H1 (cell line): ENCODE measurements around the gene SNX2. TPM values are rescaled to one million over a fixed set of nuclear protein-coding genes. Genes with fewer than 3 reads are reported as not detected.

ENCODE experiments used
- CTCF ChIA-PET: fragments of 300-600 bp; sonication (Branson Sonifier 250); formaldehyde crosslinking; loops from one replicate; lab custom pipeline; 2021; ENCODE audit not compliant: partially characterized antibody; lab: Charles Lee
- POLR2A ChIA-PET: fragments of 300-600 bp; sonication (Branson Sonifier 250); formaldehyde crosslinking; loops from one replicate; lab custom pipeline; 2021; ENCODE audit warnings: inconsistent platforms; ENCODE audit not compliant: partially characterized antibody; lab: Charles Lee
- DNase-seq, 2 experiments: peaks; one replicate each; pipeline versions ENCODE4 v3.0.0 to v3.0.0-alpha.2; 2010 to 2022; ENCODE audit warnings: low spot score in 2 of 2, low read depth in 1 of 2, mixed read lengths in 1 of 2
- FAIRE-seq: peaks from 2 replicates; lab custom pipeline; 2011; peaks lifted over from hg19 to GRCh38; lab: Jason Lieb, UNC
- H2AFZ ChIP-seq: 2 replicates; pipeline ENCODE4 v1.8.1; 2012; ENCODE audit warnings: low read length, inconsistent platforms
- H2AK5ac ChIP-seq: 2 replicates; pipeline ENCODE4 v1.6.1; 2013; ENCODE audit warnings: low read depth, low read length
- H2BK120ac ChIP-seq: replicated peaks from 2 replicates; pipeline ENCODE3; 2013; ENCODE audit warnings: low read depth, low read length, inconsistent platforms
- H2BK12ac ChIP-seq: 2 replicates; pipeline ENCODE4 v1.6.1; 2013; ENCODE audit warnings: low read depth, low read length
- H2BK15ac ChIP-seq: 2 replicates; pipeline ENCODE4 v1.6.1; 2013; ENCODE audit warnings: low read length
- H2BK20ac ChIP-seq: 2 replicates; pipeline ENCODE4 v1.6.1; 2013; ENCODE audit warnings: low read length
- H2BK5ac ChIP-seq: 2 replicates; pipeline ENCODE4 v1.6.1; 2013; ENCODE audit warnings: low read depth, low read length
- H3K14ac ChIP-seq: 2 replicates; pipeline ENCODE4 v1.6.1; 2013; ENCODE audit warnings: inconsistent platforms; ENCODE audit not compliant: insufficient read length
- H3K18ac ChIP-seq: 2 replicates; pipeline ENCODE4 v1.6.1; 2013; ENCODE audit warnings: low read length; ENCODE audit errors: extremely low read depth
- H3K23ac ChIP-seq: 2 replicates; pipeline ENCODE4 v1.6.1; 2013; ENCODE audit warnings: inconsistent platforms; ENCODE audit not compliant: insufficient read length
- H3K23me2 ChIP-seq: 2 replicates; pipeline ENCODE4 v1.6.1; 2013; ENCODE audit warnings: low read depth, low read length
- H3K27ac ChIP-seq: 2 replicates; pipeline ENCODE4 v1.6.1; 2011; ENCODE audit warnings: low read depth, low read length, inconsistent platforms
- H3K27me3 ChIP-seq, 4 experiments: replicated peaks in 1 of 4; 1 replicate in 1 of 4; 2 replicates in 3 of 4; pipeline versions ENCODE4 v1.6.1 to v1.8.1; 2011 to 2013; ENCODE audit warnings: low read length in 3 of 4, mild to moderate bottlenecking in 3 of 4, inconsistent platforms in 2 of 4, mixed read lengths in 2 of 4, moderate library complexity in 1 of 4; ENCODE audit not compliant: control insufficient read depth in 3 of 4, insufficient read depth in 3 of 4; ENCODE audit errors: extremely low read depth in 1 of 4
- H3K36me3 ChIP-seq, 4 experiments: 2 replicates each; pipeline versions ENCODE4 v1.6.1 to v1.8.1; 2011 to 2013; ENCODE audit warnings: mild to moderate bottlenecking in 4 of 4, low read length in 3 of 4, moderate library complexity in 2 of 4, control low read depth in 1 of 4, inconsistent platforms in 1 of 4; ENCODE audit not compliant: insufficient read depth in 4 of 4, control insufficient read depth in 2 of 4
- H3K4ac ChIP-seq: replicated peaks from 2 replicates; pipeline ENCODE3; 2013; ENCODE audit warnings: low read length, low read depth, mixed read lengths, inconsistent platforms; ENCODE audit not compliant: insufficient read length
- H3K4me1 ChIP-seq, 4 experiments: replicated peaks in 1 of 4; 1 replicate in 1 of 4; 2 replicates in 3 of 4; pipeline versions ENCODE4 v1.6.1 to v1.8.1; 2011 to 2013; ENCODE audit warnings: low read length in 3 of 4, inconsistent platforms in 2 of 4, mixed read lengths in 1 of 4; ENCODE audit not compliant: insufficient read depth in 4 of 4, control insufficient read depth in 3 of 4
- H3K4me2 ChIP-seq, 2 experiments: 2 replicates each; pipeline versions ENCODE4 v1.6.1 to v1.8.1; 2011 to 2013; ENCODE audit warnings: low read depth in 2 of 2, low read length in 2 of 2, control low read depth in 1 of 2, inconsistent platforms in 1 of 2, mild to moderate bottlenecking in 1 of 2; ENCODE audit not compliant: insufficient read depth in 1 of 2
- H3K4me3 ChIP-seq, 4 experiments: fragments of 200-600, 300-600 bp in 1 of 4; sonication (generic), shearing (Covaris generic), sonication (Bioruptor Twin) in 1 of 4; 2 replicates each; pipeline versions ENCODE4 v1.5.1 to v1.8.1; 2011 to 2016; ENCODE audit warnings: low read length in 4 of 4, low read depth in 3 of 4, control low read depth in 2 of 4, inconsistent platforms in 2 of 4, mild to moderate bottlenecking in 2 of 4, mixed read lengths in 1 of 4, moderate library complexity in 1 of 4; ENCODE audit not compliant: insufficient read depth in 2 of 4; ENCODE audit errors: extremely low read depth in 1 of 4
- H3K56ac ChIP-seq: replicated peaks from 2 replicates; pipeline ENCODE3; 2013; ENCODE audit warnings: low read depth, mild to moderate bottlenecking, mixed read lengths, low read length, inconsistent platforms; ENCODE audit not compliant: insufficient read length
- H3K79me1 ChIP-seq: 2 replicates; pipeline ENCODE4 v1.6.1; 2013; ENCODE audit warnings: low read depth, low read length, control low read depth
- H3K79me2 ChIP-seq, 2 experiments: 2 replicates each; pipeline versions ENCODE4 v1.6.1 to v1.8.1; 2012 to 2013; ENCODE audit warnings: low read length in 2 of 2, mild to moderate bottlenecking in 2 of 2, inconsistent platforms in 1 of 2; ENCODE audit not compliant: insufficient read depth in 2 of 2, control insufficient read depth in 1 of 2
- H3K9ac ChIP-seq, 4 experiments: replicated peaks in 1 of 4; 1 replicate in 1 of 4; 2 replicates in 3 of 4; pipeline versions ENCODE4 v1.6.1 to v1.8.1; 2011 to 2013; ENCODE audit warnings: low read depth in 3 of 4, low read length in 3 of 4, control low read depth in 2 of 4, mild to moderate bottlenecking in 2 of 4, moderate library complexity in 2 of 4, inconsistent platforms in 1 of 4; ENCODE audit errors: extremely low read depth in 1 of 4
- H3K9me3 ChIP-seq, 2 experiments: 2 replicates each; pipeline versions ENCODE4 v1.6.1 to v1.8.1; 2012 to 2013; ENCODE audit warnings: mild to moderate bottlenecking in 2 of 2, moderate library complexity in 2 of 2, control low read depth in 1 of 2, inconsistent platforms in 1 of 2, low read depth in 1 of 2, low read length in 1 of 2, mixed read lengths in 1 of 2; ENCODE audit not compliant: insufficient read depth in 2 of 2
- H4K20me1 ChIP-seq, 2 experiments: replicated peaks in 1 of 2; 2 replicates each; pipeline versions ENCODE3 to v1.8.1; 2011 to 2013; ENCODE audit warnings: inconsistent platforms in 2 of 2, low read length in 2 of 2, mild to moderate bottlenecking in 1 of 2; ENCODE audit not compliant: insufficient read depth in 2 of 2, control insufficient read depth in 1 of 2
- H4K5ac ChIP-seq: 2 replicates; pipeline ENCODE4 v1.6.1; 2013; ENCODE audit warnings: low read length, low read depth, mixed read lengths, inconsistent platforms; ENCODE audit not compliant: insufficient read length
- H4K8ac ChIP-seq: 2 replicates; pipeline ENCODE4 v1.8.0; 2013; ENCODE audit warnings: mild to moderate bottlenecking, moderate library complexity, low read length, inconsistent platforms; ENCODE audit not compliant: insufficient read depth; ENCODE audit errors: extremely low read depth
- H4K91ac ChIP-seq: replicated peaks from 2 replicates; pipeline ENCODE3; 2013; ENCODE audit warnings: low read length, mixed read lengths, inconsistent platforms; ENCODE audit not compliant: insufficient read length
- CTBP2 ChIP-seq: IDR thresholded peaks from 2 replicates; pipeline ENCODE4 v1.7.0; 2011; ENCODE audit warnings: borderline replicate concordance, mild to moderate bottlenecking, moderate library complexity, mixed read lengths, low read length; ENCODE audit not compliant: insufficient read depth, insufficient read length
- GABPA ChIP-seq: IDR thresholded peaks from 2 replicates; pipeline ENCODE4 v1.6.1; 2011; ENCODE audit warnings: mild to moderate bottlenecking, low read length, moderate library complexity, borderline replicate concordance; ENCODE audit not compliant: insufficient read depth
- JUN ChIP-seq: IDR thresholded peaks from 2 replicates; pipeline ENCODE4 v1.6.1; 2011; ENCODE audit warnings: low read depth, mild to moderate bottlenecking, improper control_type of control experiment, low read length
- JUND ChIP-seq: IDR thresholded peaks from 2 replicates; pipeline ENCODE4 v1.6.1; 2011; ENCODE audit warnings: mild to moderate bottlenecking, improper control_type of control experiment, low read length
- NRF1 ChIP-seq: IDR thresholded peaks from 2 replicates; pipeline ENCODE4 v1.6.1; 2011; ENCODE audit warnings: mild to moderate bottlenecking, low read depth, low read length, improper control_type of control experiment
- WGBS, 2 experiments: shearing (Covaris generic) in 1 of 2; methylation state at CpG; one replicate each; pipeline versions ENCODE4 v1.1.6 to v1.1.7; 2013 to 2015; ENCODE audit warnings: low lambda C conversion rate in 2 of 2, mixed read lengths in 2 of 2, inconsistent platforms in 1 of 2, low coverage in 1 of 2, missing lambda C conversion rate in 1 of 2; ENCODE audit not compliant: insufficient replicate concordance in 2 of 2, insufficient coverage in 1 of 2, insufficient read length in 1 of 2; ENCODE audit errors: extremely low coverage in 1 of 2, missing lambda C conversion rate in 1 of 2; 5-methylcytosine and 5-hydroxymethylcytosine counted together
- polyA plus RNA-seq, 7 experiments: library from polyadenylated mRNA; depleted of rRNA in 3 of 7; stranded (reverse) in 5 of 7; unstranded in 2 of 7; fragments of >200 nt in 5 of 7; fragments of 200-250 nt in 2 of 7; gene quantifications; 1 replicate in 5 of 7; 2 replicates in 1 of 7; 4 replicates in 1 of 7; pipeline versions ENCODE4 v1.2.1 to v1.2.3, GENCODE V29; 2011 to 2013; ENCODE audit warnings: missing spikeins in 2 of 7, mixed read lengths in 2 of 7
- total RNA-seq: library from RNA; stranded (reverse); fragmentation: NEBNext Ultra II Directional; extraction: Animal tissue kit (Norgen Biotek cat#: 25700); gene quantifications from 2 replicates; pipeline ENCODE4 v1.2.1, GENCODE V29; 2021
- TF ChIP-seq, protein P1 (sequence below): IDR thresholded peaks from 2 replicates; pipeline ENCODE4 v1.6.1; 2012; ENCODE audit warnings: low read length, inconsistent platforms
- TF ChIP-seq, protein P2 (sequence below): IDR thresholded peaks from 2 replicates; pipeline ENCODE4 v1.6.1; 2012; ENCODE audit warnings: inconsistent platforms

The SNX2 gene
- total and polyA plus RNA-seq, 2 of the 8 experiments (the other 6 are each of a cell fraction or from before 2014, with no cell fraction given) = 51.0 to 61.2 TPM

DNA sequence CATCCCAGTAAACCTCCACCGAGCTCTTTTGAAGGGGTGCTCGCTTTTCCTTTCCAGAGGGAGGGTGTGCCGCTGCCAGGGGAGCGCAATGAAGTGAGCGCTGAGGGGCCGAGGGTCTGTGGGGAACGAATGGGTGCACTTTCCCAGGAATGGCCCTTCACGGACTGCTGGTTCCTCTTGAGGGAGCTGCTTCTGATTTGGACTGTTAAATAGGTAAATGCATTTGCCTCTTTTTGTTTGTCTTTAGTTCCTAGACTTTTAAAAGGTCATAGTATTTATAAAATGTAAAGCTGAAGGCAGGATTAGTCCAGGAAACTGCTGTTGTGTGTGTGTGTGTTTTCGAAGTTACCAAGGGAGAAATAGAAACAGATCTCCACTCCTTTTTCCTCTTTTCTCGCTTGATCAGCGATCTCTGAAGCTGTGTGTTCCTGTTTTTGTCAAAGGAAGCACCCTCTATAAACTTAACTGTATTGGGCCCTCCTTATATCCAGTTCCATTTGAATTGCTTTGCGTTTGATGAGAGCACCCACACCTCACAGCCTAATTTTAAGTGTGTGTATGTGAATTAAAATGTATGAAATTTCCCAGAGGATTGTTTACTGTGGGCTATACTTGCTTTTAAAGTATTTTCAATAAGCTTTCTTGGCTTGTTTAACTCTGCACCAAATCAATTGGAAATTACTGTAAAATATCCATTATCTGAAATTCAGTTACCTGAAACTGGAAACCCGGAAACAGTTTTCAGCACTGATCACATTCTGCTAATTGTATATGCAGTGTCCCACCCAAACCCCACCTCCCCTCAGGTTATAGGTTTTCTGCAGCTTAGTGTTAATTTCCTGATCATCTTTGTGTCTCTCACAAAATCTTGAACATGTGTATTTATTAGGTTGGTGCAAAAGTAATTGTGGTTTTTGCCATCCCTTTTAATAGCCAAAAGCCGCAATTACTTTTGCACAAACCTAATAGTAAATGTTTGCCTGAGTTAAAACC, 966 bp downstream of the SNX2 start:
- FAIRE-seq = no peak
- no peak overlapping the region for H3K14ac ChIP-seq
- H2BK20ac ChIP-seq = no peak overlapping the region
- peak overlapping the region; percentile 96; the same call in 1 of the 2 replicates for H2BK5ac ChIP-seq
- no peak overlapping the region for H2BK12ac ChIP-seq
- no peaks in the 10 kb centered on the region for H3K36me3 ChIP-seq
- no peaks in the 10 kb centered on the region; the same call in 1 of the 2 replicates for H3K79me1 ChIP-seq
- H3K4ac ChIP-seq = no peak overlapping the region
- no peak for DNase-seq
- H3K56ac ChIP-seq = no peak overlapping the region
- H3K4me2 ChIP-seq = peak overlapping the region; percentile 79 to 84
- 12% methylated on average over 14 of the region's 14 CpGs; no CpG with 5 or more reads in 1 of the 2 experiments for WGBS, 2 experiments
- peak overlapping the region in 3 of 4 experiments; percentile 36 to 84 (median 75); a peak in 6 of 7 replicates for H3K9ac ChIP-seq
- no peak overlapping the region for H4K91ac ChIP-seq
- no peak overlapping the region for H3K18ac ChIP-seq
- peaks cover 0 to 2% (median 0%) of the 10 kb centered on the region in 4 experiments; a peak in 1 of 7 replicates for H3K4me1 ChIP-seq
- ChIA-PET POLR2A (interaction anchor here (0.6 to 2.1 kb wide), 6 partner anchors 11 to 322 kb away, joined by 3 to 10 read pairs (median 3); partner anchors contain the start of gene SNX24), CTCF (interaction anchor here (0.6 to 1.9 kb wide), 5 partner anchors 10 to 376 kb away, joined by 3 to 6 read pairs (median 3); no protein-coding TSS in a partner anchor)
- no peaks in the 10 kb centered on the region for H3K9me3 ChIP-seq
- no peak overlapping the region for H4K8ac ChIP-seq
- peak overlapping the region; percentile 98; the same call in 1 of the 2 replicates for H2AFZ ChIP-seq
- H3K27me3 ChIP-seq = no peaks in the 10 kb centered on the region
- no peaks in the 10 kb centered on the region for H4K20me1 ChIP-seq
- peaks cover 4 to 55% of the 10 kb centered on the region in 2 experiments; a peak in 3 of 4 replicates for H3K79me2 ChIP-seq
- H3K23ac ChIP-seq = no peak overlapping the region
- no peak overlapping the region for H4K5ac ChIP-seq
- H2BK15ac ChIP-seq = no peak overlapping the region
- peak overlapping the region; percentile 86 for H3K27ac ChIP-seq
- no peak overlapping the region for H2AK5ac ChIP-seq
- H3K4me3 ChIP-seq = peak overlapping the region; percentile 66 to 100 (median 94)
- H2BK120ac ChIP-seq = no peak overlapping the region
- peaks cover 3% of the 10 kb centered on the region for H3K23me2 ChIP-seq
- no peak for TF ChIP-seq GABPA
- TF ChIP-seq JUN = no peak
- TF ChIP-seq, protein P1, sequence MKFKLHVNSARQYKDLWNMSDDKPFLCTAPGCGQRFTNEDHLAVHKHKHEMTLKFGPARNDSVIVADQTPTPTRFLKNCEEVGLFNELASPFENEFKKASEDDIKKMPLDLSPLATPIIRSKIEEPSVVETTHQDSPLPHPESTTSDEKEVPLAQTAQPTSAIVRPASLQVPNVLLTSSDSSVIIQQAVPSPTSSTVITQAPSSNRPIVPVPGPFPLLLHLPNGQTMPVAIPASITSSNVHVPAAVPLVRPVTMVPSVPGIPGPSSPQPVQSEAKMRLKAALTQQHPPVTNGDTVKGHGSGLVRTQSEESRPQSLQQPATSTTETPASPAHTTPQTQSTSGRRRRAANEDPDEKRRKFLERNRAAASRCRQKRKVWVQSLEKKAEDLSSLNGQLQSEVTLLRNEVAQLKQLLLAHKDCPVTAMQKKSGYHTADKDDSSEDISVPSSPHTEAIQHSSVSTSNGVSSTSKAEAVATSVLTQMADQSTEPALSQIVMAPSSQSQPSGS = no peak
- TF ChIP-seq NRF1 = no peak
- no peak for TF ChIP-seq CTBP2
- TF ChIP-seq, protein P2, sequence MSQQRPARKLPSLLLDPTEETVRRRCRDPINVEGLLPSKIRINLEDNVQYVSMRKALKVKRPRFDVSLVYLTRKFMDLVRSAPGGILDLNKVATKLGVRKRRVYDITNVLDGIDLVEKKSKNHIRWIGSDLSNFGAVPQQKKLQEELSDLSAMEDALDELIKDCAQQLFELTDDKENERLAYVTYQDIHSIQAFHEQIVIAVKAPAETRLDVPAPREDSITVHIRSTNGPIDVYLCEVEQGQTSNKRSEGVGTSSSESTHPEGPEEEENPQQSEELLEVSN = no peak
- TF ChIP-seq JUND = no peak
